Mammary epithelial cell (primary cell): ENCODE measurements around the gene TGM3.

Experiments
- EZH2 ChIP-seq: IDR thresholded peaks from 2 replicates; pipeline ENCODE4 v1.6.1; 2012; ENCODE audit warnings: low read length, inconsistent platforms, borderline replicate concordance
- TF ChIP-seq, protein P1 (sequence below), 2 donors: IDR thresholded peaks in 1 of 2; conservative IDR thresholded peaks in 1 of 2; 2 replicates each; pipeline ENCODE4 v1.5.1; 2011 to 2012; ENCODE audit warnings: inconsistent platforms in 2 of 2, low read length in 2 of 2, mild to moderate bottlenecking in 2 of 2, control low read depth in 1 of 2, low read depth in 1 of 2; ENCODE audit not compliant: insufficient read depth in 1 of 2; ENCODE audit errors: extremely low read depth in 1 of 2

DNA sequence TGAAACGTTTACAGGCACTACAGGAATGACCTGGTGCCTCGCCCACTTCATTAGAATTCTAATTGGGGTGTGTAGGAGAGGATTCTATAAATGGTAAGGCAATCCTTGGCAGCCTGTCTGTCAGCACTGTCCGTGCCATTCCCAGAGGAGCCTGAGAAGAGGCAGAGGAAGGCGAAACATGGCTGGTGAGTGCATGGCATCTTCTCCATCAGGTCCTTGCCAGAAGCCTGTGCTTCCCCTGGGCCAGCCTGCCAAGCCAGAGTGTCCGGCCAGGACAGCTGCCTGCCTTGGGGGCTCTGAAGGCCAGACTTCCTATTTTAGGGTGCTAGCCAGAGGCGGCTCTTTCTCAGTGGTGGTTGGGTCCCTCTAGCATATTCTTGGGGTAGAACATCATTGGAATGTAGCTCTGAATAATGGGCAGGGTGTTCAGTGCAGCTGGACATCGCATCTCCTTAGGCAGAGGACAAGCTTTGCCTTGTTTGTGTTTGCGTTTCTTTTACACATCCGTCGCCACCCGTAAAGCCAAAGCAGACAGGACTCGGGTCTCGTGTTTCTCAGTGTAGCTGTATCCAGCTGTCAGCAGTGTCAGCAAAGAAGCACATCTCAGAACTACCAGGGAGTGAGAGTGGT is at the start of gene TGM3:
- TF ChIP-seq, protein P1, sequence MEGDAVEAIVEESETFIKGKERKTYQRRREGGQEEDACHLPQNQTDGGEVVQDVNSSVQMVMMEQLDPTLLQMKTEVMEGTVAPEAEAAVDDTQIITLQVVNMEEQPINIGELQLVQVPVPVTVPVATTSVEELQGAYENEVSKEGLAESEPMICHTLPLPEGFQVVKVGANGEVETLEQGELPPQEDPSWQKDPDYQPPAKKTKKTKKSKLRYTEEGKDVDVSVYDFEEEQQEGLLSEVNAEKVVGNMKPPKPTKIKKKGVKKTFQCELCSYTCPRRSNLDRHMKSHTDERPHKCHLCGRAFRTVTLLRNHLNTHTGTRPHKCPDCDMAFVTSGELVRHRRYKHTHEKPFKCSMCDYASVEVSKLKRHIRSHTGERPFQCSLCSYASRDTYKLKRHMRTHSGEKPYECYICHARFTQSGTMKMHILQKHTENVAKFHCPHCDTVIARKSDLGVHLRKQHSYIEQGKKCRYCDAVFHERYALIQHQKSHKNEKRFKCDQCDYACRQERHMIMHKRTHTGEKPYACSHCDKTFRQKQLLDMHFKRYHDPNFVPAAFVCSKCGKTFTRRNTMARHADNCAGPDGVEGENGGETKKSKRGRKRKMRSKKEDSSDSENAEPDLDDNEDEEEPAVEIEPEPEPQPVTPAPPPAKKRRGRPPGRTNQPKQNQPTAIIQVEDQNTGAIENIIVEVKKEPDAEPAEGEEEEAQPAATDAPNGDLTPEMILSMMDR (conservative IDR thresholded peaks at IDR 0.05 in 1 of 2, IDR thresholded peaks at IDR 0.05 in 1 of 2; ENCODE audit: extremely low read depth in 1 of 2, insufficient read depth in 1 of 2, low read depth in 1 of 2, low read length in 2 of 2), result no peak
- no peak for TF ChIP-seq EZH2
